HG02870 (cell line): Measurements from ENCODE around the gene ZZZ3.
A peak's percentile ranks its signal among the peaks of the same experiment; 100 is the strongest.
"Not testable (repeated sequence)": the region's sequence is repeated elsewhere in the genome, so short reads cannot be mapped to it uniquely, and the experiment has no call there.

Experiments
- ATAC-seq: cut with Tn5 transposase; IDR thresholded peaks from one replicate; pipeline ENCODE4 v1.9.1; 2021; ENCODE audit warnings: mild to moderate bottlenecking, moderate library complexity; ENCODE audit not compliant: unreplicated experiment

Gene ZZZ3

GRCh38 chr1:77671836-77672235, 10.6 kb downstream of the ZZZ3 start:
- ATAC-seq: peak; percentile 20

- no peak for ATAC-seq
These were observed 12.1 kb downstream of the ZZZ3 start for GRCh38 chr1:77670330-77670729.

- ATAC-seq: no peak
These were observed 13.5 kb downstream of the ZZZ3 start for GRCh38 chr1:77668924-77669449.

- ATAC-seq: no peak
These were observed 17.4 kb downstream of the ZZZ3 start for GRCh38 chr1:77664939-77665516.

GRCh38 chr1:77661696-77662095, 20.8 kb downstream of the ZZZ3 start:
- ATAC-seq: no peak

- ATAC-seq: no peak
These were observed 22.4 kb downstream of the ZZZ3 start for GRCh38 chr1:77659879-77660593.

GRCh38 chr1:77658271-77658670, 24.2 kb downstream of the ZZZ3 start:
- no peak for ATAC-seq

- ATAC-seq: peak; percentile 63
These were observed 27.0 kb downstream of the ZZZ3 start for GRCh38 chr1:77655431-77655974.

GRCh38 chr1:77652970-77653516, 29.4 kb downstream of the ZZZ3 start:
- ATAC-seq: no peak

GRCh38 chr1:77652268-77652667, 30.2 kb downstream of the ZZZ3 start:
- no peak for ATAC-seq

GRCh38 chr1:77649127-77649526, 33.3 kb downstream of the ZZZ3 start:
- no peak for ATAC-seq

- ATAC-seq: not testable (repeated sequence)
These were observed 36.2 kb downstream of the ZZZ3 start for GRCh38 chr1:77646224-77646623.

- ATAC-seq: no peak
These were observed 39.0 kb downstream of the ZZZ3 start for GRCh38 chr1:77643456-77643855.

GRCh38 chr1:77642941-77643340, 39.5 kb downstream of the ZZZ3 start:
- ATAC-seq: no peak

GRCh38 chr1:77642196-77642595, 40.3 kb downstream of the ZZZ3 start:
- ATAC-seq: no peak

GRCh38 chr1:77639557-77640069, 42.8 kb downstream of the ZZZ3 start:
- peak; percentile 50 for ATAC-seq

- no peak for ATAC-seq
These were observed 43.4 kb downstream of the ZZZ3 start for GRCh38 chr1:77639056-77639455.

- ATAC-seq: no peak
These were observed 45.6 kb downstream of the ZZZ3 start for GRCh38 chr1:77636864-77637263.
